Subcutaneous abdominal adipose tissue (tissue), 5 donors: Measurements from ENCODE around the gene OSBPL3.
"Not testable (repeated sequence)": the region's sequence is repeated elsewhere in the genome, so short reads cannot be mapped to it uniquely, and the experiment has no call there.

Source experiments
- H3K27ac ChIP-seq: one replicate; pipeline ENCODE4 v1.7.0; 2013; ENCODE audit warnings: low read depth, mild to moderate bottlenecking, inconsistent platforms, low read length, moderate library complexity
- H3K27me3 ChIP-seq, 5 donors: one replicate each; pipeline ENCODE4 v1.7.0; 2013; ENCODE audit warnings: low read length in 5 of 5, inconsistent platforms in 1 of 5; ENCODE audit not compliant: control insufficient read depth in 5 of 5, insufficient read depth in 4 of 5
- H3K36me3 ChIP-seq, 5 donors: one replicate each; pipeline ENCODE4 v1.7.0; 2013; ENCODE audit warnings: low read length in 5 of 5; ENCODE audit not compliant: control insufficient read depth in 5 of 5, insufficient read depth in 5 of 5
- H3K4me1 ChIP-seq, 5 donors: one replicate each; pipeline ENCODE4 v1.7.0; 2013; ENCODE audit warnings: low read length in 5 of 5, mild to moderate bottlenecking in 3 of 5, moderate library complexity in 1 of 5; ENCODE audit not compliant: control insufficient read depth in 5 of 5, insufficient read depth in 5 of 5
- H3K4me3 ChIP-seq, 5 donors: one replicate each; pipeline ENCODE4 v1.7.0; 2013; ENCODE audit warnings: low read length in 5 of 5, low read depth in 1 of 5
- H3K9ac ChIP-seq, 5 donors: one replicate each; pipeline ENCODE4 v1.7.0; 2013; ENCODE audit warnings: low read length in 5 of 5, mild to moderate bottlenecking in 4 of 5, moderate library complexity in 3 of 5
- H3K9me3 ChIP-seq, 5 donors: one replicate each; pipeline ENCODE4 v1.7.0; 2013; ENCODE audit warnings: low read length in 5 of 5; ENCODE audit not compliant: control insufficient read depth in 5 of 5
- donor health status: healthy.
- donor health status: healthy.
- donor health status: healthy.
- donor health status: healthy.
- donor health status: healthy.

OSBPL3 gene

GRCh38 chr7:24799506-24799905, 180.5 kb downstream of the OSBPL3 start:
- no peaks in the 10 kb centered on the region for H3K9me3 ChIP-seq
- H3K27me3 ChIP-seq, result no peaks in the 10 kb centered on the region
- H3K4me1 ChIP-seq, result no peaks in the 10 kb centered on the region
- no peak overlapping the region for H3K4me3 ChIP-seq
- H3K27ac ChIP-seq, result no peak overlapping the region
- H3K9ac ChIP-seq, result no peak overlapping the region
- peaks cover 0 to 10% (median 0%) of the 10 kb centered on the region in 5 donors for H3K36me3 ChIP-seq

- Histone ChIP-seq H3K27me3 (no peaks in the 10 kb centered on the region), H3K36me3 (peaks cover 0 to 4% (median 0%) of the 10 kb centered on the region in 5 donors), H3K4me3 (no peak overlapping the region), H3K27ac (no peak overlapping the region), H3K9me3 (no peaks in the 10 kb centered on the region), H3K9ac (no peak overlapping the region), H3K4me1 (no peaks in the 10 kb centered on the region)
Observed at GRCh38 chr7:24798261-24798660, 181.7 kb downstream of the OSBPL3 start.

GRCh38 chr7:24797270-24797669, 182.7 kb downstream of the OSBPL3 start:
- H3K4me1 ChIP-seq, result no peaks in the 10 kb centered on the region
- H3K9ac ChIP-seq, result no peak overlapping the region
- H3K9me3 ChIP-seq, result no peaks in the 10 kb centered on the region
- no peaks in the 10 kb centered on the region for H3K27me3 ChIP-seq
- no peak overlapping the region for H3K4me3 ChIP-seq
- H3K36me3 ChIP-seq, result peaks cover 0 to 4% (median 0%) of the 10 kb centered on the region in 5 donors
- no peak overlapping the region for H3K27ac ChIP-seq

GRCh38 chr7:24795407-24795767, 184.6 kb downstream of the OSBPL3 start:
- Histone ChIP-seq H3K27ac (no peak overlapping the region), H3K27me3 (no peaks in the 10 kb centered on the region), H3K9ac (no peak overlapping the region), H3K4me1 (no peaks in the 10 kb centered on the region), H3K9me3 (no peaks in the 10 kb centered on the region), H3K36me3 (peaks cover 0 to 4% (median 0%) of the 10 kb centered on the region in 5 donors), H3K4me3 (no peak overlapping the region)

GRCh38 chr7:24794751-24795406, 185.1 kb downstream of the OSBPL3 start:
- H3K27me3 ChIP-seq, H3K36me3 ChIP-seq, H3K4me3 ChIP-seq, H3K9me3 ChIP-seq, H3K27ac ChIP-seq, H3K4me1 ChIP-seq, H3K9ac ChIP-seq: not testable (repeated sequence)

- H3K27me3 ChIP-seq, result peaks cover 0 to under 1% (median 0%) of the 10 kb centered on the region in 5 donors
- H3K4me3 ChIP-seq, result no peak overlapping the region
- no peaks in the 10 kb centered on the region for H3K9me3 ChIP-seq
- no peak overlapping the region for H3K9ac ChIP-seq
- no peaks in the 10 kb centered on the region for H3K4me1 ChIP-seq
- H3K36me3 ChIP-seq, result peaks cover 0 to 4% (median 0%) of the 10 kb centered on the region in 5 donors
- H3K27ac ChIP-seq, result no peak overlapping the region
Observed at GRCh38 chr7:24793982-24794648, 185.9 kb downstream of the OSBPL3 start.

- no peak overlapping the region for H3K27ac ChIP-seq
- H3K9ac ChIP-seq, result no peak overlapping the region
- no peaks in the 10 kb centered on the region for H3K36me3 ChIP-seq
- H3K4me1 ChIP-seq, result no peaks in the 10 kb centered on the region
- no peaks in the 10 kb centered on the region for H3K9me3 ChIP-seq
- peaks cover 0 to 4% (median 0%) of the 10 kb centered on the region in 5 donors for H3K27me3 ChIP-seq
- no peak overlapping the region for H3K4me3 ChIP-seq
Observed at GRCh38 chr7:24788961-24789576, 190.9 kb downstream of the OSBPL3 start.

- Histone ChIP-seq H3K27ac (no peak overlapping the region), H3K36me3 (no peaks in the 10 kb centered on the region), H3K9ac (no peak overlapping the region), H3K9me3 (no peaks in the 10 kb centered on the region), H3K27me3 (peaks cover 0 to 4% (median 0%) of the 10 kb centered on the region in 5 donors), H3K4me3 (no peak overlapping the region), H3K4me1 (peaks cover 0 to 4% (median 0%) of the 10 kb centered on the region in 5 donors)
Observed at GRCh38 chr7:24788075-24788474, 191.9 kb downstream of the OSBPL3 start.

GRCh38 chr7:24786941-24787340, 193.0 kb downstream of the OSBPL3 start:
- Histone ChIP-seq H3K9me3 (no peaks in the 10 kb centered on the region), H3K27ac (no peak overlapping the region), H3K27me3 (peaks cover 0 to 4% (median 0%) of the 10 kb centered on the region in 5 donors), H3K4me1 (peaks cover 0 to 4% (median 0%) of the 10 kb centered on the region in 5 donors), H3K9ac (no peak overlapping the region), H3K4me3 (no peak overlapping the region), H3K36me3 (no peaks in the 10 kb centered on the region)

GRCh38 chr7:24786306-24786705, 193.7 kb downstream of the OSBPL3 start:
- H3K36me3 ChIP-seq, result no peaks in the 10 kb centered on the region
- H3K4me3 ChIP-seq, result no peak overlapping the region
- no peak overlapping the region for H3K27ac ChIP-seq
- peaks cover 0 to 4% (median 0%) of the 10 kb centered on the region in 5 donors for H3K27me3 ChIP-seq
- no peak overlapping the region for H3K9ac ChIP-seq
- no peaks in the 10 kb centered on the region for H3K9me3 ChIP-seq
- peaks cover 0 to 4% (median 0%) of the 10 kb centered on the region in 5 donors for H3K4me1 ChIP-seq
